ENCODE data around the gene PMEPA1.

The PMEPA1 gene

GRCh38 chr20:57708694-57709673 lies 831 bp downstream of the PMEPA1 start:
- no peak for DNase-seq

DNA sequence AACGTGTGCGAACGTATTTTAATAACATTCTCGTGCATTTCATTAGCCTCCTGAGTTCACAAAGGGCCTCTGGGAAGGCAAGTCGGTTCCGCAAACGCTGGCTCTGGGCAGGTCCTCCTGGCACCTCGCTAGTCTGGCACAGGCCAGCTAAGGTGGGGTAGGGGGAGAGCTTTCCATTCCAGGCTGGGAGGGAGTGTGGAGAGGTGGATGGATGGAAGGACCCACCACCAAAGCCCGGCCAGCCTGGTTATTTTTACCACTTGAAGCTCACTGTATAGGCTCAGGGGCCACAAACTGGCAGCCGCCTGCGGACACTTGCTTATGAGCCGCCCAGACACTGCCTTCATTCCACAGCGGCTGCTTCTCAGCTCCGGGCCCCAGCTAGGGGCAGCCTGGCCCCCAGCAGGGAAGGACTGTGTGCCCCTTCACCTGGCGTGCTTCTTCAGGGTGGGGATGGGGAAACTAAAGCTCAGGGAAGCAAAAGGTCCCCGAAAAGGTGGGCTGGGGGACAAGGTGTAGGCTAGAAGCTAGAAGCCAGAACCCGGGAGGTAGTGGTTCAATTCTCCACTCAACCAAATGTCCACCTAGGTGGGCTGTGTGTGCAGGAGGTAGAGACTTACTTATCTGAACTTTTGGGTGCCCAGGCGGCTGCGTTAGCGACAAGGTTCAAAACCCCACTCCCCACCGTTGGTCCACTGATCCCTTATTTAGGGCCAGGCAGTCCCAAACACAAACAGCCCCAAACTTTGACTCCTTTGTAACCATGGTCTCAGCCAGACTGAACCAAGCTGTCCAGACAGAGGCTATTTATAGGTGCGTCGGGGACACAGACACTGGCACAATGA lies 1.7 kb downstream of the PMEPA1 start:
- no peak for DNase-seq

DNA sequence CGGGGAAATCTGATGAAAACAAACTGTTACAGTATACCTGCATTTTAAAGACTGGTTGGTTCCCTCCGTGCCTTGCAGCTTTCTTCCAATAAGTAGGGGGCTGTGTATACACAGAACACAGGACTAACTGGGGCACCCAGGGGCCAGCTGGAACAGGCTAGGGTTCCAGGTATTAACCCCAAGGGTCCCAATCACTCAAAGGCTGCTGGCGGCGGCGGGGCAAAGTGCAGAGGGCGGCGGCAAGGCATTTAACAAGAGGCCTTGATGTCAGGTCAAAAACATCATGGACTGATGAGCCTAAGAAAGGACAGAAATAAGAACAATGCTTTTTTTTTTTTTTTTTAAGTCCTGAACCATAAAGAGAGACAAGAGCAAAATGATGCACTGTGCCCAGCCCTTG lies 2.5 kb downstream of the PMEPA1 start:
- no peak for DNase-seq

DNA sequence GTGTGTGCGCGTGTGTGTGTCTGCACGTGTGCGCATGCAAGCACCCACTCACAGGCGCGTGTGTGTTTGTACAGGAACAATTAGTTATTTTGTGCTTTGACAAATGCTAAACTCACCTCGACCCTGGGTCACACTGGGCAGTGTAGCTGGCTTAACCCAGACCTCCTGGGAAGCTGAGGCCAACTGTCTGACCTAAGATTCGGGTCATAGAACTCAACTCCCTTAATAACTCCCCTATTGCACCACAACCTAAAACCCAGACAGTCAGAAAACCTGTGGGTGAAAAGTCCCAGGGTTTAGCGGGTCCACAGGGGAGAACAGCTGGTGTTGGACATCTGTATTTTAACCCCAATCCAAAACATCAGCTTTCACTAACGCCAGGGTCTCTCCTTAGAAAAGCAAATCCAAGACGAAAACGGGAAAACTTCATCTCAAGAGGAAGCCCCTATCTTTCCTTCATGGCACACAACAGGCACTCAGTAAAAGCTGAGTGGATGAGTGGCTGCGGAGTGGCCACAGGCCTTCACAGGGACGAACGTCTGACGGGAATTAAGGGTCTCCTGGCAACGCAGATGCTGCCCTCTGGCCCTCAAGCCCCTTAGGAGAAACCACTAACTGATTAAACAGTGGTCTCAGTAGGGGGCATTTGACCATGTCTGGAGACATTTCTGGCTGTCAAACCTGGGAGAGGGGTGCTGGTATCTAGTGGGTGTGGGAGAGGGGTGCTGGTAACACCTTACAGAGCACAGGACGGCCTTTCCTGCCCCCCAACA lies 4.5 kb downstream of the PMEPA1 start:
- no peak for DNase-seq

DNA sequence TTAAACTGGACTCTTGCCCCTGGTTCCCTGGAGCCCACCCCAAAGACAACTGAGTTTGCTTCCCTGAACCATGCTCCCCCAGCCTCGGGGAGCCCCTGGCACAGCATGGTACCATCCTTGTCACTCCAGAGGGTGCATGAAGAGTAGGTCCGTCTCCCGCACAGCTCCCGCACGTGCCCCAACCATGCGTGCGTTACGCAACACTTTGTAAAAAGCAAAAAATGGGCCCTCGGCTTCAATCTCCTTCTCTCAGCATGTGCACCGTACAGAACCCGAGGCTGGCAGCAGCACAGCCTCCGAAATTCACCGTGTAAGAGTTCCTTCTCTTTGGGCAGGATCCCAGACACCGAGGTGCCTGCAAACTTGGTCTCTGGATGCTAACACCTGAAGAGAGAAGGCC lies 5.6 kb downstream of the PMEPA1 start:
- DNase-seq: no peak

DNA sequence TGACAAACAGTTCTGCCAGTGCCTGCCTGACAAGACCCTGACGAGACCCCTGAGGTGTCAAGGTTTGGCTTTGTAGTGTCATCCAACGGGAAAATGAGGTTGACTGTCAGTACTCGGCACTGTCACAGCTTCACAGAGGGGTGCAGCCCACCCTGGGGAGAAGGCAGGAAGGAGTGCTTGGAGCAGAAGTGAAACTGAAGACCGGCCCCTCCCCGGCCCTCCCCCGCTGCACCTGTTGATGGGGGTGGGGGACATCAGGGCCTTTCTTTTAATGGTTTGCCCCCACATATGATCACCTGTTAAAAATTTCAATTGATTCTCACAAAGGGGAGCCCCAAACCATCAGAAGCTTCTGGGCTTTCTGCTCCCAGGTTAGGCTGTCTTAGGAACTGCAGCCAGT lies 6.8 kb downstream of the PMEPA1 start:
- DNase-seq: no peak

GRCh38 chr20:57702521-57702920 lies 7.3 kb downstream of the PMEPA1 start:
- no peak for DNase-seq

DNA sequence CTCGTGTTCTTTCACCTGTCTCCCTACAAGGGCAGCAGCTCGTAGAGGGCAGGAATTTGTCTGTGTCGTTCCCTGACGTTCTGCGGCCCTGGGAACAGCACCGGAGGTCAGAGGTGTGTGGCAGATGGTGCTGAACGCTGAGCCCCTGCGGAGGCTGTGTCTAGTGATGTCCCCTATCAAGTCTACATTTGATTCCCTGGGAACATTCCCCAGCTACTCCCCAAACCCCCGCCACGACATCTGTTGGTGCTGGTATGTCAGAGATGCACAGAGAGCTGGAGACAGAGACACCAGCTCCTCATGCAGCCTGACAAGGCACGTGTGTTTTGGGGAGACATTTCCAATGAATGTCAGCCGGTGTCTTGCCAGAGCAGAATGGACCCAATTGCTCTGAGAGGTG lies 7.7 kb downstream of the PMEPA1 start:
- DNase-seq: no peak

- DNase-seq: no peak
These were observed 8.2 kb downstream of the PMEPA1 start for GRCh38 chr20:57701651-57702050.

DNA sequence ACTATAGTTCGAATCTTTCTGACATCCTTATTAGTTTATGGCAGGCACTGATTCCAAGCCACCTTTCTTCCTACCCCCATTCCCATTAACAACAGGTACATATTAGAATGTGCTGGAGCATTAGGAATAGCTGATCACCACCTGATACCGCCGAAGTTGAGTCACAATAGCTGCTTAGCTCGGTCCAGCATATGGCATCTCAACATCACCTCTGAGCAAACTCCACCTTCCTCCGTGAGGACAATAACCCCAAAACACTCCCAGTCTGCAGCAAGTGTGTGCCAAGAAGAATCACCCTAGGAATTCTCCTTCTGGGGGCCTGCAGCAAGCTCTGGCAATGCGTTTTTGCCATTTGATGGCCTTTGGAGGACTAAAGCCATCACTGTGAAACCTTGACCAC lies 8.7 kb downstream of the PMEPA1 start:
- no peak for DNase-seq

DNA sequence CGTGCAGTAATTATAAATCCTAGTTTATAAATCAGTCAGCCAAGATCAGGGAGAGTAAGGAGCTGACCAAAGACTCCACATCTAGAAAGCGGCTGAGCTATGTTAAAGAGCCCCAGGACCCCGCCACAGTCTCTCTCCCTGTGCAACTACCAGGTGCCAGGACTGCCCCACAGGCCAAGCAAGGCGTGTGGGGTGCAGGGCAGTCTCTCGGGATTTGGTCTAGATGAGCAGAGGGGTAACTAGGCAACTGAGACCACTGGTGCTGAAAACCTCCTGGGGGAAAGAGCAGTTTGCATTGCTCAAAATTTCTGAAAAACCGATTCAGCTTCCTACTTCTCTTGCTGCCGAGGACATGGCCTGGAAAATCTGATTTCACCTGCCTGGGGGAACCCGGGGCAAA lies 10.4 kb downstream of the PMEPA1 start:
- no peak for DNase-seq

DNA sequence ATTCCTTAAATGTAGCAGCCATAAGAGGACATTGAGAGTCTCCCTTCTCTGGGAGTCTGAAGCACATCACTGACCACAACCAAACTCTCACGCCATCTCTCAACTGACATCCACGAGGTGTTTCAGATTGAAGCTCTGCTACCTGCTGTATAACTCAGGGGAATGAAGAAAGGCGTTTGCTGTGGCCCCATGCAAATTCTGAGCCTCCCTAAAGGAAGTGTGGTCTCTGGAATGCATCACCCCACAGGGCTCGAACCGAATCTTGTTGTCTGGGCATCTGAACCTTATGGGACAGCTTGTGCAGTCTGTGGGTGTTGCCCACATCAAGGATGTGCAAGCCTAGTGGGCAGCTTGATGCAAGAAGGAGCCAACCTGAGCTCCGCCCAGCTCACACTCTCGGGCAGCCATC lies 10.9 kb downstream of the PMEPA1 start:
- DNase-seq: no peak

DNA sequence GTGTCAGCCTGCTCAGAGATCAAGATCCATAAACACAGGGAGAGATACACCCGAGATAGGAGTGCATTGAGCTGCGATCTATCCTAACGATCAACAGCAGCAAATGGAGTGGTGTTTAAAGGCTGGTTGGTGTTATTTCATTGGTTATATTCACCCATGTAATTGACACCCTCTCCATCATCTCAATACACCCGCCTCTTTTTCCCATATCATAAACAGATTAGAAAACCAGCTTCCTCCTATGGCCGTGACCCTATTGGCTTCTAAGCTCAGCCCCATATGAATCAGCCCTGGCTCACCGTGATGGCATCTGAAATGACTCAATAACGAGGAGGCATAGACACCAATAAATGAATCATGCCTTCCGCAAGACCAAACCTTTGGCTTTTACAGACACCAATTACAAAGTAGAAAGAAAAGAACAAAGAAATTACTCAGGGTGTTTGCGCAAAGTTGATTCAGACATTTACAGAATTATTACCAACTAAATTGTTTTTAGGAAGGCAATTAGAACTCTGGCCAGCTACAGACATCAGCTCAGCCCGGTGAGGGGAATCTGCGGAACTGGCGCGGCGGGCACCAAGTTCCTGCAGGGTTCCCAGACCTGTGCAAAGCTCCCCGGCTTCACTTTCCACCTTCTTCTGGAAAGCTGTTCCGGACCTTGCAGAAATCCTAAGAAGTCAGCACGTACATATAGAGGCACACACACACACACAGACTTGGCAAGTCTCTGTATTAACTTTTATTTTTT lies 11.5 kb downstream of the PMEPA1 start:
- DNase-seq: no peak

DNA sequence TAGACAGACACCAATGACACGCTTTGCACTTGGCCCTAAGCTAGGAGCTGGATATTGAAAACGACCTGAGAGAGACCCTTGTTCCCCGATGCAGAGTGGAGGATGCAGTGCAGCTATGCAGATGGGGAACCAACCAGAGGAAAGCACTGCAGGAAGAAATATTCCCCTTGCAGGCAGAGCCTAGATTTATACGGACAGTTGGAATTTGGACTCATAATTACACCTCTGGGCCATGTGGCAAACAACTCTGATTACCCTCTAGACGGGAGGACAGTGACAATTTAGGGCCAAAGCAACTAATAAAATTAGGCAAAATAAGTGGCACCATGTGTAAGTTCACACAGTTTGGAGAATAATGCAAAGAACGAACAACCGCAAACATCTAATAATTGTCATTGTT lies 12.3 kb downstream of the PMEPA1 start:
- DNase-seq: no peak

DNA sequence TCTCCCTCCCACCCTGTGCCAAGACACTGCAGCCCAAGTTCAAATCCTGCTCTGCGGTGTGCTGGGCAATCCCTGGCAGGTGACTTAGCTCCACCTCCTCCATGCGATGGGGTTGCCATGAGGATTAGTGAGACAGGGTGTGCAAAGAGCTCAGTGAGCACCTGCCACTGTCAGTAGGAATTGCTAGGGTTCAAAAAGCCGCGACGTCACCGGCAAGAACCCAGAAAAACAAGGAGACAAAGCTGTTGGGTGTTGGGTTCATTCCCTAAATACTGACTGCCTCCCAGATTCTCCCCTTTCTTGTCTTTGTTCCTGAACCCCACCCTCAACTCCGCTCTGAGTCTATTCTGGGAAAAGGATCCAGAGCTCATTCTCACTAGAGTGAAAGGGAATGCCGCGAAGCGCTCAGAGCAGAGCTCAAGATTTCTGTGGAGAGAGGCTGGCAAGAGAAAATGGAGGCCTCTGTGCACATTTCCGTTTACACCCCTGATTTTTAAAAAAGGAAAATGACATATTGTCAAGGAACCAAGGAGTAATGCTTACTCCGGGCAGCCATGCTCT lies 13.3 kb downstream of the PMEPA1 start:
- DNase-seq: no peak

DNA sequence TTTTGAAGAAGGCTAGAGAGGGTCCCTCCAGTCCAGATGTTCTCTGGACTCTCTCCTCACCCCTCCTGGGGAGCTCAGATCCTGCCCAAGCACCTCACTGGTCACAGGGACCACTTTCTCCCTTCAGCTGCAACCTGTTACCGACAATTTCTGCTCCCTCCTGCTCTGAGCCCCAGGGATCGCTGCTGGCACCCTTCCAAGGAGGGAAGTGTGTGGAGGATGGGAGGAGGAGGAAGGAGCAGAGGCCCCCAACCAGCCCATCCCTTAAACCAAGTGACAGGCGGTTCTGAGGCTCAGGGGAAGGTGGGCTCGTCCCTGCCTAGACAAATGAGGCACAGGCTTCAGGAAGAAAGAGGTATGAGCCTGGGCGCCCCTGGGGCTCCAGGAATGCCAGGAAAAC lies 13.9 kb downstream of the PMEPA1 start:
- DNase-seq: no peak

DNA sequence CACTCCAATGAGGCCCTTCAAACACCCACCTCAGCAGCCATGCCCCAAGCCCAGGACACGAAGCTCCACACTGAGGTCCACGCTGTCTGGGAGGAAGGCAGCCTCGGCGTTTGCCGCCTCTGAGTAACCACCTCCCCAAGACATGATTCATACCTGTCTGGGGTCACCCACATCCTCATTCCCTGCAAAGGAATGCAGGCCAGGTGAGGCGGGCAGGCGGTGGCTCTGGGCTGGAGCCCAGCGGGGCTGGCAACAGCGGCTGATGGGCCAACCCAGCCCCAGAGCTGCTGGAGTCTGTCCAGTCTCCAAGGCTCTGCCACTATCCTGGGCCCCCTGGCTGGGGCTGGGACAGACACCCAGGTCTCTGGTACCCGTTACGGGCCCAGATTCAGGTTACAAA lies 14.8 kb downstream of the PMEPA1 start:
- no peak for DNase-seq

DNA sequence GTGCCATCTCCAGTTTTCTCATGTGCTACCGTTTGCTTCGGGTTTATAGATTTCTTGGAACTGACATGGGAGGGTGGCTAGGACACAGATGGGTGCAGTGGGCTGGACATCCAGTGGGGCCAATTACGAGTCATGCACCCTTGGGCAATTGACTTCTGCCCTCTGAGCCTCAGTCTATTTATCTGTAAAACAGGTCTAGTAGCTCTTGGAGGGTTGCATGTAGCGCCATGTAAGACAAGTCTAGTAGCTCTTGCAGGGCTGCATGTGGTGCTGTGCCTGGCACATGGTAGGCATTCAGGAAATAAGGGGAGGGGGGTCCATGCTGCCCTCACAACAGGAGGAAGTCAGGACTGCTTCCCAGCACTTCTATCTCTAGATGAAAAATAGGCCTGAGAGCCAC lies 15.3 kb downstream of the PMEPA1 start:
- DNase-seq: no peak

- no peak for DNase-seq
These were observed 16.0 kb downstream of the PMEPA1 start for GRCh38 chr20:57693670-57694329.

DNA sequence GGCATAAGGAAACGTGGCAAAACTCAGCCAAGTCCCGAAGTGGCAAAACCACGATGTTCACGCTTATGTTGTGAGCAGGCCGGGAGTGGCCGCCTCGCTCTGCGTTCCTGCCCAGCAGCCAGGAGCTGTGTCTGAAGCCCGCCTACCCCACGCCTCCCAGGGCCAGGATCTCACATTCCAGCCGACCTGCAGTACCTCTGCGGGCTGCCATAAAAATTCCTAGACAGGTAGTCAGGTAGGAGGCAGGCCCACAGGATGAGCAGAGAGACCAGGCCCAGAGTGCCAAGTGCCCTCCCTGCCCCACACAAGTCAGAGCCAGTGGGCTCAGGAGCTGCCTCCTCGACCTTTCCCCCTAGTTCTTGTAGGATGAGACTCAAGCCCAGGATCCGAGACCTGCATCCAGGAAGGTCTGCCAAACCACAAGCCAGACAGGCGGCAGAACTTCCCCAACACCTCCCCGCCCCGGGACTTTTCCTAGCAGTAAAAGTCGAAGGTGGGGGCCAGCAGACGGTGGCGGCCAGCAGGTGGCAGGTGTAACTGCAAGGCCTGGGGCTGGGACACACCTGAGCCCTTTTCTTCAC lies 16.7 kb downstream of the PMEPA1 start:
- no peak for DNase-seq

- DNase-seq: no peak
These were observed 17.4 kb downstream of the PMEPA1 start for GRCh38 chr20:57692393-57692792.
